ENCODE results near the gene LCN6. TPM values are rescaled to one million over a fixed set of nuclear protein-coding genes. Genes with fewer than 3 reads are reported as not detected.

Gene LCN6
- total and polyA plus RNA-seq, 2 of the 13 experiments (the other 11 are each of a cell fraction or from before 2014, with no cell fraction given) = not detected

DNA sequence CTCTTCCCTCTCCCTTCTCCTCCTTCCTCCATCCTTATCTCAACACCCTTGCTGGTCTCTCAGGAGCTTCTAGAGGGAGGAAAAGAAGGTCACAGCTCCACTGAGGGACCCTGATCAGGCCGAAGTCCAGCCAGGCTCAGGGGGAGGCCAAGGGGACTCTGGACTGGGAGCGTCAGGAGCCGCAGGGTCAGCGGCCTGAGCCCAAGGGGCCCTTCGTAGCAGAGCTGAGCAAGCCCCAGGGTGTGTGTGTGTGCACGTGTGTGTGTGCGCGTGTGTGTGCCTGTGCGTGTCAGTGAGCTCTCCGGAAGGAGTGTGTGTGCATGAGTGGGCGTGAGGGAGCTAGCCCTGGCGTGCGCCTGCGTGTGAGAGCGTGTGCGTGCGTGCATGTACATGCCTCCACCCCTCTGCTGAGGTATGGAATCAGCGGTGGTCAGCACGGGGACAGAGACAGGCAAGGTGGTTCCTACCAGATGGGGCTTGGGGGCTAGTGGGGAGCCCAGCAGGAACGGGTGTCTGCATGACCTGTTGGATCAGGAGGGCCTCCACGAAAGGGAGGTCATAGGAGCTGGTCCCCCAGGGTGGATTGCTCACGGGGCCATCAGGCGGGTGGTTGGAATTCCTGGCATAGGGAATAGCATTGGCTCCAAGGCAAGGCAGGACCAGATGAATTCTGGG is 51.0 kb downstream of the LCN6 start (continued):
- TF ChIP-seq, protein P1, sequence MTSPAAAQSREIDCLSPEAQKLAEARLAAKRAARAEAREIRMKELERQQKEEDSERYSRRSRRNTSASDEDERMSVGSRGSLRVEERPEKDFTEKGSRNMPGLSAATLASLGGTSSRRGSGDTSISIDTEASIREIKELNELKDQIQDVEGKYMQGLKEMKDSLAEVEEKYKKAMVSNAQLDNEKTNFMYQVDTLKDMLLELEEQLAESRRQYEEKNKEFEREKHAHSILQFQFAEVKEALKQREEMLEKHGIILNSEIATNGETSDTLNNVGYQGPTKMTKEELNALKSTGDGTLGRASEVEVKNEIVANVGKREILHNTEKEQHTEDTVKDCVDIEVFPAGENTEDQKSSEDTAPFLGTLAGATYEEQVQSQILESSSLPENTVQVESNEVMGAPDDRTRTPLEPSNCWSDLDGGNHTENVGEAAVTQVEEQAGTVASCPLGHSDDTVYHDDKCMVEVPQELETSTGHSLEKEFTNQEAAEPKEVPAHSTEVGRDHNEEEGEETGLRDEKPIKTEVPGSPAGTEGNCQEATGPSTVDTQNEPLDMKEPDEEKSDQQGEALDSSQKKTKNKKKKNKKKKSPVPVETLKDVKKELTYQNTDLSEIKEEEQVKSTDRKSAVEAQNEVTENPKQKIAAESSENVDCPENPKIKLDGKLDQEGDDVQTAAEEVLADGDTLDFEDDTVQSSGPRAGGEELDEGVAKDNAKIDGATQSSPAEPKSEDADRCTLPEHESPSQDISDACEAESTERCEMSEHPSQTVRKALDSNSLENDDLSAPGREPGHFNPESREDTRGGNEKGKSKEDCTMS (CRISPR knock-in tag; conservative IDR thresholded peaks at IDR 0.05) = no peak
- TF ChIP-seq, protein P2, sequence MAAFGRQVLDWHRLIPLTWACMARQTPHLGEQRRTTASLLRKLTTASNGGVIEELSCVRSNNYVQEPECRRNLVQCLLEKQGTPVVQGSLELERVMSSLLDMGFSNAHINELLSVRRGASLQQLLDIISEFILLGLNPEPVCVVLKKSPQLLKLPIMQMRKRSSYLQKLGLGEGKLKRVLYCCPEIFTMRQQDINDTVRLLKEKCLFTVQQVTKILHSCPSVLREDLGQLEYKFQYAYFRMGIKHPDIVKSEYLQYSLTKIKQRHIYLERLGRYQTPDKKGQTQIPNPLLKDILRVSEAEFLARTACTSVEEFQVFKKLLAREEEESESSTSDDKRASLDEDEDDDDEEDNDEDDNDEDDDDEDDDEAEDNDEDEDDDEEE (CRISPR knock-in tag; IDR thresholded peaks at IDR 0.05) = no peak
- TF ChIP-seq, protein P3, sequence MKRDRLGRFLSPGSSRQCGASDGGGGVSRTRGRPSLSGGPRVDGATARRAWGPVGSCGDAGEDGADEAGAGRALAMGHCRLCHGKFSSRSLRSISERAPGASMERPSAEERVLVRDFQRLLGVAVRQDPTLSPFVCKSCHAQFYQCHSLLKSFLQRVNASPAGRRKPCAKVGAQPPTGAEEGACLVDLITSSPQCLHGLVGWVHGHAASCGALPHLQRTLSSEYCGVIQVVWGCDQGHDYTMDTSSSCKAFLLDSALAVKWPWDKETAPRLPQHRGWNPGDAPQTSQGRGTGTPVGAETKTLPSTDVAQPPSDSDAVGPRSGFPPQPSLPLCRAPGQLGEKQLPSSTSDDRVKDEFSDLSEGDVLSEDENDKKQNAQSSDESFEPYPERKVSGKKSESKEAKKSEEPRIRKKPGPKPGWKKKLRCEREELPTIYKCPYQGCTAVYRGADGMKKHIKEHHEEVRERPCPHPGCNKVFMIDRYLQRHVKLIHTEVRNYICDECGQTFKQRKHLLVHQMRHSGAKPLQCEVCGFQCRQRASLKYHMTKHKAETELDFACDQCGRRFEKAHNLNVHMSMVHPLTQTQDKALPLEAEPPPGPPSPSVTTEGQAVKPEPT (CRISPR knock-in tag; IDR thresholded peaks at IDR 0.05; ENCODE audit: low read depth) = no peak
- peak; percentile 75; the same call in 1 of the 2 replicates for TF ChIP-seq ZNF207 (IDR thresholded peaks at IDR 0.05; ENCODE audit: borderline replicate concordance)
- TF ChIP-seq, protein P4, sequence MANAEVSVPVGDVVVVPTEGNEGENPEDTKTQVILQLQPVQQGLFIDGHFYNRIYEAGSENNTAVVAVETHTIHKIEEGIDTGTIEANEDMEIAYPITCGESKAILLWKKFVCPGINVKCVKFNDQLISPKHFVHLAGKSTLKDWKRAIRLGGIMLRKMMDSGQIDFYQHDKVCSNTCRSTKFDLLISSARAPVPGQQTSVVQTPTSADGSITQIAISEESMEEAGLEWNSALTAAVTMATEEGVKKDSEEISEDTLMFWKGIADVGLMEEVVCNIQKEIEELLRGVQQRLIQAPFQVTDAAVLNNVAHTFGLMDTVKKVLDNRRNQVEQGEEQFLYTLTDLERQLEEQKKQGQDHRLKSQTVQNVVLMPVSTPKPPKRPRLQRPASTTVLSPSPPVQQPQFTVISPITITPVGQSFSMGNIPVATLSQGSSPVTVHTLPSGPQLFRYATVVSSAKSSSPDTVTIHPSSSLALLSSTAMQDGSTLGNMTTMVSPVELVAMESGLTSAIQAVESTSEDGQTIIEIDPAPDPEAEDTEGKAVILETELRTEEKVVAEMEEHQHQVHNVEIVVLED (CRISPR knock-in tag; IDR thresholded peaks at IDR 0.05; ENCODE audit: borderline replicate concordance) = peak; percentile 44; the same call in 1 of the 2 replicates
- TF ChIP-seq SP2 (CRISPR knock-in tag; IDR thresholded peaks at IDR 0.05) = no peak
- peak; percentile 21 for TF ChIP-seq HNRNPK (IDR thresholded peaks at IDR 0.05; ENCODE audit: low read depth, low read length, poor library complexity, severe bottlenecking)
- TF ChIP-seq ZNF101 (CRISPR knock-in tag; IDR thresholded peaks at IDR 0.05; ENCODE audit: borderline replicate concordance, low read depth) = no peak
- TF ChIP-seq PHF20 (CRISPR knock-in tag; IDR thresholded peaks at IDR 0.05) = no peak
- TF ChIP-seq RNF2 (conservative IDR thresholded peaks at IDR 0.05; ENCODE audit: low read depth) = peak; percentile 64
- peak; percentile 89 for TF ChIP-seq ZBTB7B (CRISPR knock-in tag; IDR thresholded peaks at IDR 0.05)
- no peak for TF ChIP-seq ATF7-NPFF (CRISPR knock-in tag; IDR thresholded peaks at IDR 0.05; ENCODE audit: low read depth)
- peak; percentile 34; the same call in 1 of the 2 replicates for TF ChIP-seq GABPB1 (CRISPR knock-in tag; IDR thresholded peaks at IDR 0.05)
- 0 out of 2 replicates have a peak, but pooled peaks have one; percentile 3 for TF ChIP-seq ZNF343 (CRISPR knock-in tag; IDR thresholded peaks at IDR 0.05)
- TF ChIP-seq, protein P5, sequence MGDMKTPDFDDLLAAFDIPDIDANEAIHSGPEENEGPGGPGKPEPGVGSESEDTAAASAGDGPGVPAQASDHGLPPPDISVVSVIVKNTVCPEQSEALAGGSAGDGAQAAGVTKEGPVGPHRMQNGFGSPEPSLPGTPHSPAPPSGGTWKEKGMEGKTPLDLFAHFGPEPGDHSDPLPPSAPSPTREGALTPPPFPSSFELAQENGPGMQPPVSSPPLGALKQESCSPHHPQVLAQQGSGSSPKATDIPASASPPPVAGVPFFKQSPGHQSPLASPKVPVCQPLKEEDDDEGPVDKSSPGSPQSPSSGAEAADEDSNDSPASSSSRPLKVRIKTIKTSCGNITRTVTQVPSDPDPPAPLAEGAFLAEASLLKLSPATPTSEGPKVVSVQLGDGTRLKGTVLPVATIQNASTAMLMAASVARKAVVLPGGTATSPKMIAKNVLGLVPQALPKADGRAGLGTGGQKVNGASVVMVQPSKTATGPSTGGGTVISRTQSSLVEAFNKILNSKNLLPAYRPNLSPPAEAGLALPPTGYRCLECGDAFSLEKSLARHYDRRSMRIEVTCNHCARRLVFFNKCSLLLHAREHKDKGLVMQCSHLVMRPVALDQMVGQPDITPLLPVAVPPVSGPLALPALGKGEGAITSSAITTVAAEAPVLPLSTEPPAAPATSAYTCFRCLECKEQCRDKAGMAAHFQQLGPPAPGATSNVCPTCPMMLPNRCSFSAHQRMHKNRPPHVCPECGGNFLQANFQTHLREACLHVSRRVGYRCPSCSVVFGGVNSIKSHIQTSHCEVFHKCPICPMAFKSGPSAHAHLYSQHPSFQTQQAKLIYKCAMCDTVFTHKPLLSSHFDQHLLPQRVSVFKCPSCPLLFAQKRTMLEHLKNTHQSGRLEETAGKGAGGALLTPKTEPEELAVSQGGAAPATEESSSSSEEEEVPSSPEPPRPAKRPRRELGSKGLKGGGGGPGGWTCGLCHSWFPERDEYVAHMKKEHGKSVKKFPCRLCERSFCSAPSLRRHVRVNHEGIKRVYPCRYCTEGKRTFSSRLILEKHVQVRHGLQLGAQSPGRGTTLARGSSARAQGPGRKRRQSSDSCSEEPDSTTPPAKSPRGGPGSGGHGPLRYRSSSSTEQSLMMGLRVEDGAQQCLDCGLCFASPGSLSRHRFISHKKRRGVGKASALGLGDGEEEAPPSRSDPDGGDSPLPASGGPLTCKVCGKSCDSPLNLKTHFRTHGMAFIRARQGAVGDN (CRISPR knock-in tag; IDR thresholded peaks at IDR 0.05) = peak; percentile 81
- TF ChIP-seq ZNF879 (CRISPR knock-in tag; IDR thresholded peaks at IDR 0.05) = no peak
- no peak for TF ChIP-seq SOX6 (IDR thresholded peaks at IDR 0.05)
- TF ChIP-seq SOX6 (CRISPR knock-in tag; IDR thresholded peaks at IDR 0.05) = peak; percentile 62
